Endodermal cell (in vitro differentiated cells): ENCODE results near the gene FBXL4. TPM values are rescaled to one million over a fixed set of nuclear protein-coding genes. Genes with fewer than 3 reads are reported as not detected.

ENCODE experiments used
- DNase-seq: peaks from one replicate; pipeline ENCODE4 v3.0.0-alpha.2; 2017
- H3K27ac ChIP-seq: 2 replicates; pipeline ENCODE4 v1.5.1; 2013; ENCODE audit warnings: mild to moderate bottlenecking, low read depth, low read length, moderate library complexity
- H3K27me3 ChIP-seq: 2 replicates; pipeline ENCODE4 v1.6.1; 2013; ENCODE audit warnings: mild to moderate bottlenecking, low read length, moderate library complexity; ENCODE audit not compliant: insufficient read depth, control insufficient read depth, poor library complexity, severe bottlenecking
- H3K36me3 ChIP-seq: 2 replicates; pipeline ENCODE4 v1.7.0; 2013; ENCODE audit warnings: mild to moderate bottlenecking, low read length, moderate library complexity; ENCODE audit not compliant: control insufficient read depth, insufficient read depth
- H3K4me1 ChIP-seq: one replicate; pipeline ENCODE4 v1.7.0; 2013; ENCODE audit warnings: low read length; ENCODE audit not compliant: control insufficient read depth, insufficient read depth
- H3K4me3 ChIP-seq: 2 replicates; pipeline ENCODE4 v1.5.1; 2013; ENCODE audit warnings: mild to moderate bottlenecking, low read length, moderate library complexity
- H3K9ac ChIP-seq: 2 replicates; pipeline ENCODE4 v1.6.1; 2013; ENCODE audit warnings: mild to moderate bottlenecking, low read length, moderate library complexity; ENCODE audit not compliant: poor library complexity, severe bottlenecking; ENCODE audit errors: extremely low read depth
- H3K9me3 ChIP-seq: 2 replicates; pipeline ENCODE4 v1.6.1; 2013; ENCODE audit warnings: mild to moderate bottlenecking, low read length, moderate library complexity; ENCODE audit not compliant: control insufficient read depth
- H3K27ac Mint-ChIP-seq: 2 replicates; pipeline ENCODE4 v1.8.0; 2020; ENCODE audit warnings: mixed read lengths
- H3K27me3 Mint-ChIP-seq: 2 replicates; pipeline ENCODE4 v1.8.0; 2021; ENCODE audit warnings: mild to moderate bottlenecking, mixed read lengths; ENCODE audit not compliant: insufficient read depth
- H3K36me3 Mint-ChIP-seq: 2 replicates; pipeline ENCODE4 v1.8.0; 2020; ENCODE audit warnings: low read depth, mixed read lengths
- H3K4me1 Mint-ChIP-seq: 2 replicates; pipeline ENCODE4 v1.8.0; 2020; ENCODE audit warnings: mixed read lengths
- H3K4me3 Mint-ChIP-seq: 2 replicates; pipeline ENCODE4 v1.8.0; 2020; ENCODE audit warnings: mild to moderate bottlenecking, moderate library complexity, mixed read lengths
- H3K9me3 Mint-ChIP-seq: 2 replicates; pipeline ENCODE4 v1.8.0; 2020; ENCODE audit warnings: mild to moderate bottlenecking, mixed read lengths
- CTCF ChIP-seq: fragments of 200-600 bp; sonication (generic); conservative IDR thresholded peaks from 2 replicates; pipeline ENCODE4 v1.5.0; 2021; ENCODE audit warnings: antibody characterized with exemption, mild to moderate bottlenecking
- WGBS, 2 experiments: methylation state at CpG; one replicate each; pipeline versions ENCODE4 v1.1.5 to v1.1.7; 2013; ENCODE audit warnings: missing lambda C conversion rate in 2 of 2, mixed read lengths in 1 of 2; ENCODE audit not compliant: insufficient coverage in 1 of 2, insufficient read length in 1 of 2; 5-methylcytosine and 5-hydroxymethylcytosine counted together
- total RNA-seq, 2 donors: library from RNA; stranded (reverse); fragmentation: NEBNext Ultra II Directional in 1 of 2; extraction: Animal tissue kit (Norgen Biotek cat#: 25700) in 1 of 2; gene quantifications; 2 replicates in 1 of 2; 3 replicates in 1 of 2; pipeline ENCODE4 v1.2.1, GENCODE V29; 2021

FBXL4 gene
- total RNA-seq, 2 donors from 2014 or later: 14.1 to 17.4 TPM

GRCh38 chr6:98937351-98937750, 10.4 kb downstream of the FBXL4 start:
- Mint-ChIP-seq H3K27ac (no peak overlapping the region), H3K4me3 (no peak overlapping the region), H3K27me3 (no peaks in the 10 kb centered on the region), H3K4me1 (no peaks in the 10 kb centered on the region), H3K9me3 (peaks cover 20% of the 10 kb centered on the region), H3K36me3 (peaks cover 23% of the 10 kb centered on the region)
- Histone ChIP-seq H3K4me1 (no peaks in the 10 kb centered on the region), H3K9ac (no peak overlapping the region), H3K27me3 (no peaks in the 10 kb centered on the region), H3K27ac (no peak overlapping the region), H3K4me3 (no peak overlapping the region), H3K36me3 (no peaks in the 10 kb centered on the region), H3K9me3 (peaks cover 28% of the 10 kb centered on the region)
- 87 to 100% methylated on average over 1 to 2 of the region's 3 CpGs for WGBS, 2 experiments
- no peak for DNase-seq
- no peak for TF ChIP-seq CTCF

- Mint-ChIP-seq H3K36me3 (peaks cover 6% of the 10 kb centered on the region), H3K4me3 (no peak overlapping the region), H3K27ac (no peak overlapping the region), H3K9me3 (no peaks in the 10 kb centered on the region), H3K27me3 (no peaks in the 10 kb centered on the region), H3K4me1 (no peaks in the 10 kb centered on the region)
- no peak overlapping the region for H3K4me3 ChIP-seq
- no peak overlapping the region for H3K9ac ChIP-seq
- H3K27ac ChIP-seq: no peak overlapping the region
- 67 to 79% methylated on average over 4 to 7 of the region's 7 CpGs for WGBS, 2 experiments
- no peak for TF ChIP-seq CTCF
- H3K4me1 ChIP-seq: no peaks in the 10 kb centered on the region
- DNase-seq: no peak
- H3K9me3 ChIP-seq: no peaks in the 10 kb centered on the region
- no peaks in the 10 kb centered on the region for H3K27me3 ChIP-seq
- no peaks in the 10 kb centered on the region for H3K36me3 ChIP-seq
These were observed 15.4 kb downstream of the FBXL4 start for GRCh38 chr6:98932381-98932780.

- 88 to 99% methylated on average over 1 to 3 of the region's 3 CpGs for WGBS, 2 experiments
- TF ChIP-seq CTCF: no peak
- no peak overlapping the region for H3K27ac ChIP-seq
- no peak overlapping the region for H3K27ac Mint-ChIP-seq
- no peak overlapping the region for H3K4me3 Mint-ChIP-seq
- peaks cover 6% of the 10 kb centered on the region for H3K36me3 Mint-ChIP-seq
- no peaks in the 10 kb centered on the region for H3K4me1 Mint-ChIP-seq
- no peaks in the 10 kb centered on the region for H3K27me3 ChIP-seq
- H3K9ac ChIP-seq: no peak overlapping the region
- no peak for DNase-seq
- no peak overlapping the region for H3K4me3 ChIP-seq
- H3K36me3 ChIP-seq: peaks cover 2% of the 10 kb centered on the region
- no peaks in the 10 kb centered on the region for H3K9me3 Mint-ChIP-seq
- H3K4me1 ChIP-seq: no peaks in the 10 kb centered on the region
- H3K27me3 Mint-ChIP-seq: no peaks in the 10 kb centered on the region
- no peaks in the 10 kb centered on the region for H3K9me3 ChIP-seq
These were observed 16.1 kb downstream of the FBXL4 start for GRCh38 chr6:98931696-98932095.
